NCI-H526 treated with DMSO at 0.1 percent for 48 hours (cell line): ENCODE measurements around the gene SOCS4.
"Not testable (repeated sequence)": the region's sequence is repeated elsewhere in the genome, so short reads cannot be mapped to it uniquely, and the experiment has no call there.

ENCODE experiments used
- DNase-seq: peaks from one replicate; lab custom pipeline; 2025; lab: John Stamatoyannopoulos, UW

Gene SOCS4

DNA sequence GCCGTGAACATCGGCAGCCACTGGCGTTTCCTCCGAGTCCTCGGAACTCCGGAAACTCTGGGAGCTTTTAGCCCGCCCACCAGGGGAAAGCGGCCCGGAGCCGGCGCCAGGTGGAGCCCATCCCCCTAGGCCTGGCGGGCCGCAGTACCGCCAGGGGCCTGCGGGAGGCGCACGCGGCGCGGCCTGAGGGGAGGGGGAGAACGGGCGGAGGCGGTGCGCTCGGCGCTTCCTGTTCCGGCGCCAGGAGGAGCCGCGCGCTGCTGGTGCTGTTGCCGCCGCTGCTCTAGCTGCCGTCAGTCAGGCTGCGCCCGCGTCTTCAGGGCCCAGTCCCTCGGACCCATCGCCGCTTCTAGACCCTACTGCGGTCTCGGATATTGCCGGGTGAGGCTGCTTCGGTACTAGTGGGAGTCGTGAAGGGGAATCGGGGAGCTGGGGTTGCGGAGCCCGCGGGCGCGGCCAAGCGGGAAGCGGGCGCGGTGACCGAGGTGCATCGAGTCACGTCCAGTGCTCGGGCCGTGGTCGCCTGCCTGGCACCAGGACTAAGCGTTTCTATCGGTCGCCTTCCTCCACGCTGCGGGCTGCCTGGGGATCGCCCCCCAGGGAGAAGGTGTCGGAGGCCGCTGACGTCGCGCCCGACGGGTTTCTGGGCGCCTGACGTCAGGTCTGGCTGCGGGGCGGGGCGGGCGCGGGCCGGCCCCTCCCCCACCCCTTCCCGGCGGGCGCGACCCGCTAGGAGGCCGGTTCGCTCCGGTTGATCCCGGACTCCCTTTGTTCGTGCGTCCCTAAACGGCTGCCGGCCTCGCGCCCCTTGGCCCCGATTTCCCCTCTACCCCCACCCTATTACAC, 24.6 kb downstream of the SOCS4 start, which contains the start of gene MAPK1IP1L:
Gene MAPK1IP1L (plus strand): TSS at position 225 of the 846 bp plus-strand sequence. CDS start 10,037 bp downstream, outside the sequence.
- DNase-seq = peak; percentile 85

DNA sequence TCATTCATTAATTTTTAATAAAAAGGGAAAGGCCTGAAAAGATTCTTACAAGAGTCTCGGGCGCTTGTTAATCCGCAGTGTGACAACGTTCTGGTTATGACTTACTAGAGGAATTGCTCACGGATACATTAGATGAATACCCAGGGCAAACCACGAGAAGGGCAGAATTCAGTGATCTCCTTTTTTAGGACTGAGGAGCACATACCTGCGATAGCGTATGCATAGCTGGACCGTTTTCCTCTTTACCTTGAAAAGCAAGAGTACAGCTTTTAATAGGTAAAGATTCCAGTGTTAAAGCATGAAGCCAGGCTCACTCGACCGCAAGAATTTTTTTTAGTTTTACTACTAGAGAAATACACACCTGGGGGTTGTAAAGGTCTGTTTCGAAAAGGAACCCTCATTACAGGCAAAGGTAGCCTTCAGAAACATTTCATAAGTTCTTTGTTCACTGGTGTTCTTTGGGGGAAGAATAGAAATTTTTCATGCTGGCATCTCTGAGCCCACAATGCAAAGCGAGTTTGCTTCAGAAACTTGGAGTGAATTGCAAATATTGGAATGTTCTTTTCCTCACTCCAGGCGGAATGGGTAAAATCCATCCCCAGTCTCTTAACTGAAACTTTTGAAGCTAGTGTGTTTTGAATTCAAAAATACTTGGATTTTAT, 25.4 kb downstream of the SOCS4 start:
- DNase-seq = no peak

DNA sequence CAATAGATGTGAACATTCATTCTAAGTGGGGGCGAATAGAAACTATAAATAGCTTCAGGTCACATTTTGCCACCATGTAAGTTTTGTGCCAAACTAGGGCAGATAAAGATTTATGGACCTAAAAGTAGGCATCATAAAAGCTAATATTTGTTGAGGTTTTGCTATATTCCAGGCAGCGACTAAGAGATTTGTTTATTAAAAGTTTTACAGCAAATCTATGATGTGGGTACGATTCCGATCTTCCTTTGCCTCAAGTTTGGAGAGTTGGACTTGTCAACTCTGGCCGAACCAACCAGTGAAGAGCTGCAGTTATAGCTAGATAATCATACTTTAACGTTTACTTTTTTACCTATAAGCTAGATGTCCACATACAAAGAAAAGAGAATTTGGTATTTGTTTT, 26.0 kb downstream of the SOCS4 start:
- no peak for DNase-seq

DNA sequence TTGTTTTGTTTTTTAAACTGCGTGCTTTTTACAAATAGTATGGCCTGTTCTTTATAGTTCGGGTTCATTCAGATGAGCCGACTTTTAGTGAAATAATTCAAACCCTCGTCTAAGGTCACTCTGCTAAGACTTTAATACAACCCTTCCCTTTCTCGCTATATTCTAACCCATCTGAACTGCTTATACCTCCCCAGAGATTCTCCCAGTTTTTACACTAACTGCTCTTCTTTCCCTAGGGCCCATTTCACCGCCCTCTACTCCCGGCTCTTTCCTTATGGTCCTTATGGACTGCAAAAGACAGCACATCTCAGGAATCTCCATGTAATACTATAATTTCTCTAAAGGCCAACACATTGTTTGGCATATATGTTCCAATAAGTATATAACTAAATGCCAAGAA, 26.5 kb downstream of the SOCS4 start:
- no peak for DNase-seq

DNA sequence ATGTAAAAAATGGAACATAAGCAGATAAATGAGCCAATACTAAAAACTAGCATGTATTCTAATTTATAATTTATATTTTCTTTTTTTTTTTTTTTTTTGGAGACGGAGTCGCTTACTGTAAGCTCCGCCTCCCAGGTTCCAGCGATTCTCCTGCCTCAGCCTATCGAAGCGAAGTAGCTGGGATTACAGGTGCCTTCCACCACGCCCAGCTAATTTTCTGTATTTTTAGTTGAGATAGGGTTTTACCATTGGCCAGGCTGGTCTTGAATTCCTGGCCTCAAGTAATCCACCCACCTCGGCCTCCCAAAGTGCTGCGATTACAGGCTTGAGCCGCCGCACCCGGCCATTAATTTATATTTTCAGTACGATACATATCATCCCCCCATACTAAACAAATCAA, 27.1 kb downstream of the SOCS4 start:
- no peak for DNase-seq

DNA sequence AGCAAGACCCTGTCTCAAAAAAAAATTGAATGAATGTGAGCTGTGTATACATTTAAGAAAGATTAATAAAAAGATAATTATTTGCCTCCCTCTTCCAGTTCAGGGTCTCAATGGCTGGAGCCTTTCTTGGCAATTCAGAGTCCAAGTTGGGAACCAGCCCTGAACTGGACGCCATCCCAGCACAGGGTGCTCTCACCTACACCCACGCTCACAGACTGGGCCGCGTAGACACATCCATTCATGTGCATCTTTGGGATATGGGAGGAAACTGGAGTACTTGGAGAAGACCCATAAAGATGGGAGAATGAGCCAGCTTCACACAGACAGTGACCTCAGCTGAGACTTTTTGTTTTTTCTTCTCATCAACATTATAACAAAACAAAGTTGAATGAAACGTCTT, 30.9 kb downstream of the SOCS4 start:
- no peak for DNase-seq

DNA sequence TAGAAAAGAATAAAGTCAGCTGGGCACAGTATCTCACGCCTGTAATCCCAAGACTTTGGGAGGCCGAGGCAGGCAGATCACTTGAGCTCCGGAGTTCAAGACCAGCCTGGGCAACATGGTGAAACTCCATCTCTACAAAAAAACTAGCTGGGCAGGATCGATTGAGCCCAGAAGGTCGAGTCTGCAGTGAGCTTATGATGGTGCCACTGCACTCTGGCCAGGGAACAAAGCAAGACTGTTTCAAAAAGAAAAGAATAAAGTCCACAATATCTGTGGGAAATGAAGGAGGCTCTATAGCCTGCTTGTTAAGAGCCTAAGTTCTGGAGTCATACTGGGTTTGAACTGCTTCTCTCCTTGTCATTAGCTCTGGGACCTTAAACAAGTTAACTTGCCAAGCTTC, 32.3 kb downstream of the SOCS4 start:
- no peak for DNase-seq

DNA sequence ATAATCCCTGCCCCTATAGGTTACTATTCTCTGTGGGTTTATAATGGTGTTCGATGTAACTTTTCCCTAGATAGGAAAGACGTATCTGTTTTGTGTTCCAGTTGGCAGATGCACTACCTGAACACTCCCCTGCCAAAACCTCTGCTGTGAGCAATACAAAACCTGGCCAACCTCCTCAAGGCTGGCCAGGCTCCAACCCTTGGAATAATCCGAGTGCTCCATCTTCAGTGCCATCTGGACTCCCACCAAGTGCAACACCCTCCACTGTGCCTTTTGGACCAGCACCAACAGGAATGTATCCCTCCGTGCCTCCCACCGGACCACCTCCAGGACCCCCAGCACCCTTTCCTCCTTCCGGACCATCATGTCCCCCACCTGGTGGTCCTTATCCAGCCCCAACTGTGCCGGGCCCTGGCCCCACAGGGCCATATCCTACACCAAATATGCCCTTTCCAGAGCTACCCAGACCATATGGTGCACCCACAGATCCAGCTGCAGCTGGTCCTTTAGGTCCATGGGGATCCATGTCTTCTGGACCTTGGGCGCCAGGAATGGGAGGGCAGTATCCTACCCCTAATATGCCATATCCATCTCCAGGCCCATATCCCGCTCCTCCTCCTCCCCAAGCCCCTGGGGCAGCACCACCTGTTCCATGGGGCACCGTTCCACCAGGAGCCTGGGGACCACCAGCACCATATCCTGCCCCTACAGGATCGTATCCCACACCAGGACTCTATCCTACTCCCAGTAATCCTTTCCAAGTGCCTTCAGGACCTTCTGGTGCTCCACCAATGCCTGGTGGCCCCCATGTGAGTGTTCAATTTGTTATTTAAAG, 35.7 kb downstream of the SOCS4 start:
- DNase-seq = no peak

DNA sequence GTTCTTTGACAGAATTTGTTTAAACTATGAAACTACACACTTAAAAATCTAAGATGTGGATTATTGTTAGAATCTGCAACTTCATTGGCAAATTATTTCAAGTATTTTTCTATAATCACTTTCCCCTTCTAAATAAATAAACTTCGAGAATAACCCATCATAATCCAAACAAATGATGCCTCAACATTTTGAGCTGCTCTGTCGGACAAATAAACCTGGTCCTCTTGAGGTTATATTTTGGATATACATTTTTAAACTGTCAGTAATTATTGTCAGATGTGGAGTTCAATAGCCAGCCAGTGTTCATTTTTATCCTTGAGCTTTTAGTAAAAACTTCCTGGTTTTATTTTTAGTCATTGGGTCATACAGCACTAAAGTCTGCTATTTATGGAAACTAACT, 37.9 kb downstream of the SOCS4 start:
- DNase-seq = not testable (repeated sequence)

DNA sequence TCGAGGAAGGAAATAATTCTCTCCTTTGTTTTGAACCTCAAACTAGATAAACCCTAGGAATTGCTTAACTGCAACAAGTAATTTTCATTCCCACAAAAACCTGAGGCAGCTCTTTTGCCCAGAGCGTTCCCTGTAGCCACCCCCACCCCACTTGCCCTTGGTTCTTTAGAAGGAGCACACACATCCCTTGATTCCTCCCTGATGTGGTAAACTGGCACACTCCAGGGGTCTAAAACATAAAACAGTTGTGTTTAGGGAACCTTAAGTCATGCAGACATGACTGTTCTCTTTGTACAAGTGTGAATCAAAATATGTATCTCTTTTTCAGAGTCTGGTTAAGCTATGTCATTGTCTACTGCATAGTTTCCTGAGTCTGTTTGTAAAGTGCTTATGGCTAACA, 38.4 kb downstream of the SOCS4 start:
- DNase-seq = no peak

DNA sequence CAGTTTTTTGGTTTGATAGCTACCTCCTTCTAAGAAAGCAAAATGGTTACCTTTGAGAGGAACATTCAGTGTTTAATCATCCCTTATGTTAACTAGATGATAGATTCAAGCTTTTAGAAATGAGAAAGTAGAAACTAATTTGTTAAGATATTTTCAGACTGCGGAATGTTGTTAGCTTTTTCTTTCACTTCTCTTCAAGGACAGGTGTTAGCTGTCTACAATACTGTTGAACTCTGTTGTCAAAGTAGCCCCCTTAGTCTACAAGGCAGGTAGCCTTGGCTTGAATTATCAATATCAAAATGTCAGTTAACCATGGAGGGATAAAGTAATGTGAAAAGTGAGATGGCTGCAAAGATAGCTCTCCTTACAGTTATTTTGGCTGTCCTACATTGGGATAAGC, 39.2 kb downstream of the SOCS4 start:
- DNase-seq = no peak

DNA sequence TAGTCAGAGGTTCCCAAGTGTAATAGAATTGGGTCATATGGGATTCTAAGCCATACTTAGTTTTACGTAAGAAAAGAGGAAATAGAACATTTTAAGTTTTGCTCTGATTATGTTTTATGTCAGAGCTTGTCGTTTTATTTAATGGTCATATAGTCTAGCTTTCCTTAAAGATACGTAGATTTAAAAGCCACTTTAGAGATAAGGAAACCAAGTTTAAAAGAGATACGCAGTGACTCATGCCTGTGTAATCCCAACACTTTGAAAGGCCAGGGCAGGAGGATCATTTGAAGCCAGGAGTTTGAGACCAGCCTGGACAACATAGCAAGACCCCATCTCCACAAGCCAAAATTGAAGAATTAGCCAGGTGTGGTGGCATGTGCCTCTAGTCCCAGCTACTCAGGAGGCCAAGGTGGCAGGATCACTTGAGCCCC, 44.0 kb downstream of the SOCS4 start:
- DNase-seq = no peak

DNA sequence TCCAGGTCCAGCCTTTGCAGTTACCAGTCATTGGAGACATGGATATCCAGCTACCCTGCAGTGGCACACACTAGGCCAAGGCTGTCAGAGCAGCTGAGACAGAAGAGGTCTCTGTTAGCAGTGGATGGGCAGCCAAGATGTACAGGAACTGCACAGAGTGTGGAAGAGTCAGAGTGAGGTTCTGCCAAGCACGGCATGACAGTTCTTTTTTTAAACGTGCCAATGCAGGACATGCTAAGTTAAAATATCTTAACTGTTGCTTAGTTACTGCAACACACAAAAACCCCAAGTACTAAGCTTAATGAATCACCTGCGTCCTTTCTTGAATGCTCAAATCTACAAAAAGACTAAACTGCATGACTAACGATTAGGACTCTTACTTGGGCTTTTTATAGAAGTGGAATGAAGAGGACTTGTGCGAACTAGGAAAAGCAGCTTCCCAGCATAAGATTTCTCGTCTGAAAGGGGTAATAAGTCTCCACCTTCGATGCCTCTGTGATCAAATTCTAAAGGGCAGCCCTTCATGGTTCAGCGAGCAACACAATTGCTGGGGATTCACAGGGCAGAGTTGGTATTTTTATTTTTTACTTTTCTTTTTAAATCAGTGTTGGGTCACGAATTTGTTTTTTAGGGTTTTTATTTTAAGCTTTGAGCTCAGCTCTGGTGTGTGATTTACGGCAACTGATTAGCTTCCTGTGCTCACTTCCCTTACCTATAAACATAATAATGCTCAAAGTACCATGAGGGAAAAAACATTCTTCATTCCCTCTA, 45.0 kb downstream of the SOCS4 start:
- DNase-seq = no peak

DNA sequence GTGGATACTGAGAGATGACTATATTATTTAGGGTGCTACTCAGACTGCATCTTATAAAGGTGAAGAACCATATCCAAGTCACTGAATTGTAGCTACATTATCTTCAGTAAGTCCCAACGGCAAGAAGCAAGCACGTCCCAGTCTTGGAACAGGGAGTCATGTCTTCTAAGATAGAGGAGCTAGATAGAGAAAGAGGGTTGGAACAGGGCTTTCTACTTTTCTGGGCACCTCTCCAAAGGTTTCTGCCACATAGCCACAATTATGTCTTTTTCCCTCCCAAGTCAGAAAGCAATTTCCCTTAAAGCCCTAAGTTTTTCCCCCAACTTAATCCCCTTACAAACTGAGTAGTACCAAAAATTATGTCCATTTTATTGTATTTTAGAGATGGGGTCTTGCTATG, 46.8 kb downstream of the SOCS4 start:
- no peak for DNase-seq

DNA sequence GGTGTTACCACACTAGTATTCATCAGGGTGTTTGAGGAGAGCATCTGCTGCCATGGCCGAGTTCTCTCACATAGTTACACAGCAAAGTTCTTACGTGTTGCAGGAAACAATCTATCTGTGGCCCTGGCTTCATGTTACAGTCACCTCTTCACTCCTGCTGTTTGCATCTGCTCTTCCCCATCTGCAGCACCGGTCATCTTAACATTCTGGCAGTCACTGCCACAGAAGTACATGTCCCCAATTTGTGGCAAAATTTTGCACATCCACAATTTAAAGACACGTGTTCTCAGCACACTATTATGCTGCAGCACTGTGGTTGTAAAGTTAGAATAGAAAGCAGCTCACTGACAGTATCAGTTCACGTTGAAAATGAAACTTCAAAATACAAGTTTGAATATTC, 47.6 kb downstream of the SOCS4 start:
- DNase-seq = no peak

DNA sequence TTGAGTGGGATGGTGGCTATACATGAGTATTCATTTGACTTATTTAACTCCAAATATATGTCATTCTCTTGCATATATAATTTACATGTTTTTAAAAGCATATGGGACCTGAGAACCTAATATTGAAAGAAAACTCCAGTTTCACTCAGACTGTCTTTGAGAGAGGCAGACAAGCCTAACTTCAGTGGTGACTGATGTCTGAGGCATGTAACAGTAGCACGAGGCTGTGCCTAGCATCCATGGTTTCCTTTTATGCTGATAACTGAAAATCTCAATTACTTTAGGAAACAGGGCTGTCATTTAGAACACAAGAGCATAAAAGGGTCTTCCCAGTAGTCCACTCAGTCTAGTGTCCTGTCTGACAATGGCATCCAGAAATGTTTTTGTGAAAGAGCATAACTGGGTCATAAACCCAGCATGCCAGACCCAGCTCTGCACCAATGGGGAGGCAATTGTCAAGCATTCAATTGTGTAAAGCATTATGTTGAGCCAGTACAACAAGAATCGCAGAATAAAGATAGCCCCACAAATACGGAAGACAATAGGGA, 48.7 kb downstream of the SOCS4 start:
- DNase-seq = no peak

DNA sequence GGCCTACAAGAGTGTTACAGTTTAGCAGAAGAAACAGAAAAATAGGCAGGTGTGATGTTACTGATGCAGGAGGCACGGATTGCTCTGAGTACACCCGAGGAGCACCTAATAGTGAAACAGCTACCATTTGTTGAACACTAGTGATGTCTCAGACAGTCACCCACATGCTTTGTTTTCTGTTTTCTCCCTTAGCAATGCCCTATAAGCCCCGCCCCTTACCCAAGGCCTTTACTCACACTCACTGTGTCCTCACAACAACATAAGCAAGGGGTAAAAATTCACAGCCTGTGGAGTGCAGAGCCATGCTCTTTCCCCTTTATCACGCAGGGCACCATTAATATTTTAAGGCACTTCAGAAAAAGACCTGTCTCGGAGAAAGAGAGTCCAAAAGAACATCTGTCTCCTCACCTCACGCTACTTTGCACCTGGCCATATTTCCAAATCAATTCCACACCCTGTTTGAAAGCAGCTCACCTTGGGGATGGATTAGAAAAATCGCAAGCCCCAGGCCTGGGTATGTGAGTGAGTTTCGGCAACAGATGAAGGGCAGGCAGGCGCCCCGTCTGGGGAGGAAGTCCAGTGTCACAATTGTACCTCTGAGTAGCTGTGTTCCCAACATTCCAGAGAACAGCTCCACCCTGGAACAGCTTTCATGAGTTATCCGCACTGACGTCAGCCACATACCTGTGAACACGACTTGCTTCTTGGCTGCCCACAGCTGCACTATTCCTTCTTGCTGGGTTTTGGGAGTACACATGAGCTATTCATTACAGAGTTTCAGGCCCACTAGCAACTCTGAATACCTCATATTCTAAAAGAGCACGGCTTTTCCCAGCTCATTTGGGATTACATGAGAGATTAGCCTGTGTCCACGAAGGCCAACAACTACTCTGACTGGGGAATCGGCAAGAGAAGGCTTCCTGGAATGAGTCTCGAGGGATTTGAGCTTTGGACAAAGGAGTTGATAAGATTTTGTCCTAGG, 50.4 kb downstream of the SOCS4 start:
- no peak for DNase-seq

DNA sequence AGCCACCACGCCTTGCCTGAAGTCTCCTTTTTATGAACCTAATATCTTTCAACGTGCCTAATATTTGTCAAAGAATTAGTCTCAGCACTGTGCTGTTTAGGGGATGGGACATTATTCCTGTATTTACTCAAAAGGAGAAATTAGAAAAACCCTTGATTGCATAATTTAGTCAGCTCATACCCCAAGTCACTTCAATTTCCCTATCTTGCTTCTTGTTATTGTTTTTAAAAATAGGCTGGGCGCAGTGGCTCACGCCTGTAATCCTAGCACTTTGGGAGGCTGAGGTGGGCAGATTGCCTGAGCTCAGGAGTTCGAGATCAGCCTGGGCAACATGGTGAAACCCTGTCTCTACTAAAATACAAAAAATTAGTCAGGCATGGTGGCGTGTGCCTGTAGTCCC, 52.9 kb downstream of the SOCS4 start:
- DNase-seq = not testable (repeated sequence)

DNA sequence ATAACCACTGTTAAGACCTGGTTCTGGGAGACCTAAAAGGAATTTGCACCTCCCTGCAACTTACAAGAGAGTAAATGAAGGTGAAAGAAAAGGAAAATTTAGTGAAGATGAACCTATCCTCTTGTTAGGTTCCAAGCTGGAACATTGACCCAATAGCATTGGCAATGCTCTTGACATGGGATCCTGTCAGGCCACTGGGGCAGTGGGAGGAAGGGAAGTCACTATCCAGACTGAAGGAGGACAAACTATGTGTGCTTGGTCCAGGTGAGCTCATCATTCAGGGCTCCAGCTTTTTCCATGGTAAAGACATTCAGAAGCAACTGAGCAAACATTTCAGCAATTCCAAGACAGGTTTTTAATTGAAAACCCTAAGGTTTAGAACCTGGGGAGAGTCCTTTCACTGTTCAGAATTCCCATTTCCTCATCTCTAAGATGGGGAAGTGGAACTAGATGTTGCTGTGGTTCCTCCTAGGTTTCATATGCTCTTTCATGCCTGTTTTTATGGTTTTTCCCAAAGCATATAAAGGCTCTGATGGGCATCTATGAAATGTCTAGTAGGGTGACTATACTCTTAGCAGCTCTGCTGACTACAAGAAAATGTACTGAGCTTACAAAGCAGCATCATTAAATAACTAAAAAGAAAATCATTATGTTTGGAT, 57.5 kb downstream of the SOCS4 start:
- no peak for DNase-seq
